Esophagus (tissue), 2 donors: ENCODE measurements around the gene ACAP1. TPM values are rescaled to one million over a fixed set of nuclear protein-coding genes. Genes with fewer than 3 reads are reported as not detected.

Source experiments
- H3K27ac ChIP-seq, 2 donors: one replicate each; pipeline ENCODE4 v1.5.1; 2013; ENCODE audit warnings: low read depth in 2 of 2, mild to moderate bottlenecking in 2 of 2, inconsistent platforms in 1 of 2, low read length in 1 of 2, moderate library complexity in 1 of 2
- H3K27me3 ChIP-seq, 2 donors: one replicate each; pipeline ENCODE4 v1.6.1; 2013; ENCODE audit warnings: low read length in 2 of 2, control low read depth in 1 of 2, mild to moderate bottlenecking in 1 of 2; ENCODE audit not compliant: insufficient read depth in 2 of 2, control insufficient read depth in 1 of 2
- H3K36me3 ChIP-seq, 2 donors: one replicate each; pipeline ENCODE4 v1.6.1; 2013; ENCODE audit warnings: low read length in 1 of 2; ENCODE audit not compliant: control insufficient read depth in 2 of 2, insufficient read depth in 2 of 2
- H3K4me1 ChIP-seq, 2 donors: one replicate each; pipeline ENCODE4 v1.6.1; 2013; ENCODE audit warnings: low read length in 1 of 2; ENCODE audit not compliant: control insufficient read depth in 2 of 2, insufficient read depth in 2 of 2
- H3K4me3 ChIP-seq, 2 donors: one replicate each; pipeline ENCODE4 v1.5.1; 2013; ENCODE audit warnings: low read length in 2 of 2, mild to moderate bottlenecking in 2 of 2, low read depth in 1 of 2, moderate library complexity in 1 of 2
- H3K9me3 ChIP-seq, 2 donors: one replicate each; pipeline ENCODE4 v1.6.1; 2013; ENCODE audit warnings: mild to moderate bottlenecking in 2 of 2, low read depth in 1 of 2, low read length in 1 of 2, moderate library complexity in 1 of 2; ENCODE audit not compliant: control insufficient read depth in 2 of 2, insufficient read depth in 1 of 2
- WGBS, 2 donors: extraction: QIAGEN DNeasy Blood & Tissue Kit; methylation state at CpG; one replicate each; pipeline ENCODE4 v1.1.7; 2013; 5-methylcytosine and 5-hydroxymethylcytosine counted together
- polyA plus RNA-seq, 2 donors: library from polyadenylated mRNA; stranded (reverse); fragments of 200-250 nt; gene quantifications; one replicate each; pipeline ENCODE4 v1.2.3, GENCODE V29; 2013
- donor health status: healthy with polysubstance abuse.
- donor health status: Bipolar disorder and iron deficiency.

The ACAP1 gene
- polyA plus RNA-seq = 1 to 10 TPM; 5.3 to 9.7 TPM

DNA sequence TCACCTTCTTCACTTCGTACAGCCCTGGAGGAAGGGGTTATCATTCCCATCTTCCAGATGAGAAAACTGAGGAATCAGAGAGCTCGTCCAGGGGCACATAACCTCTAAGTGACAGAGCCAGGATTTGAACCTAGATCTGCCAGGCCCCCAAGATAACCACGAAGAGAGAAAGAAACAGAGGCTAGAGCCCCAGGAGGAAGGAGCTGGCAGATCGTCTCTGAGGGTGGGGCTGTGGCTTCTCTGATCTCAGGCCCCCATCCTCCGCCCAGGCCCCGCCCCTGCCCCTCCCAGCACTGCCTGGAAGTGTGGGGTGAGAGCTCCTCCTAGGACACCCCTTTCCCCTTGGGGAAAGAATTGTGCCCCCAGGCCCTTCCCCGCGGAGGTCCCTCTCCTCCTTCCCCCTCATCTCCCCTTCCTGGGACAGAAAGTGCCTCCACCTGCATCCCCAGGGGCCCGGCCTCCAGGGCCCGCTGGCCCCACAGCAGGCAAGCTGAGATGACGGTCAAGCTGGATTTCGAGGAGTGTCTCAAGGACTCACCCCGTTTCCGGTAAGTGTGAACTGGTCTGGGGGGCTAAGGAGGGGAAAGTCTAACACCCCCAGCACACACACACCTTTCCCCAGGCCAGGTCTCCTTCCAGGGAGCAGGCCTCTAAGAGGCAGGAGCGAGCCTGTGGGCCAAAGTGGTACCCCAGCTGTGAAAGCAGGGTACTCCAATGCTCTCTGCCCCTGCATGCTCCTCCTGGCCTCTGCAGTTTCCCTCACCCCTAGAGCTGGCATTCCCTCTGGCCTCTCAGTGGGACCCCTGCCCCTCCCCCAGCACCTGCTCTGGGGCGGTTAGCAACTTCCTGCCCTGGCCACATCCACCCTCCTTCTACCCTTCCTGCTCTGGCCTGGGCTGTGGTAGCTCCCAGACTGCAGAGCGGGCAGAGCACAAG lies at the start of gene ACAP1:
ACAP1 (plus strand) TSS at position 290 of the 936 bp plus-strand sequence; CDS start at position 496, 206 bp downstream.
- no peaks in the 10 kb centered on the region for H3K4me1 ChIP-seq
- no peaks in the 10 kb centered on the region for H3K27me3 ChIP-seq
- H3K27ac ChIP-seq = peak within 1 kb of the TSS in 1 of 2 donors; percentile 42
- H3K4me3 ChIP-seq = peak within 1 kb of the TSS; percentile 41 to 47
- no peaks in the 10 kb centered on the region for H3K36me3 ChIP-seq
- WGBS, 2 donors = 36 to 38% methylated on average over 16 to 17 of the region's 17 CpGs
- no peaks in the 10 kb centered on the region for H3K9me3 ChIP-seq

- WGBS, 2 donors = 84 to 90% methylated on average over 18 of the region's 18 CpGs
- Histone ChIP-seq H3K36me3 (peaks cover 0 to 3% of the 10 kb centered on the region in 2 donors), H3K4me3 (no peak overlapping the region)
These were observed 46.9 kb upstream of the ACAP1 start for GRCh38 chr17:7289256-7290032.

GRCh38 chr17:7290166-7290565 lies 46.2 kb upstream of the ACAP1 start:
- Histone ChIP-seq H3K27me3 (no peaks in the 10 kb centered on the region), H3K27ac (no peak overlapping the region), H3K36me3 (no peaks in the 10 kb centered on the region), H3K4me1 (peaks cover 10 to 16% of the 10 kb centered on the region in 2 donors), H3K9me3 (no peaks in the 10 kb centered on the region), H3K4me3 (no peak overlapping the region)
- WGBS, 2 donors = 89 to 92% methylated on average over 18 to 19 of the region's 19 CpGs

More at GRCh38 chr17:7289256-7290032, 46.9 kb upstream of the ACAP1 start:
- Histone ChIP-seq H3K9me3 (no peaks in the 10 kb centered on the region), H3K27me3 (no peaks in the 10 kb centered on the region), H3K4me1 (peaks cover 10 to 11% of the 10 kb centered on the region in 2 donors), H3K27ac (no peak overlapping the region)

GRCh38 chr17:7290685-7291084 lies 45.6 kb upstream of the ACAP1 start:
- Histone ChIP-seq H3K27ac (no peak overlapping the region), H3K9me3 (no peaks in the 10 kb centered on the region), H3K4me3 (no peak overlapping the region), H3K27me3 (no peaks in the 10 kb centered on the region), H3K4me1 (peaks cover 12 to 16% of the 10 kb centered on the region in 2 donors), H3K36me3 (no peaks in the 10 kb centered on the region)
- 80 to 83% methylated on average over 11 of the region's 11 CpGs for WGBS, 2 donors

- Histone ChIP-seq H3K27me3 (no peaks in the 10 kb centered on the region), H3K27ac (peak overlapping the region in 1 of 2 donors; percentile 86), H3K4me1 (peaks cover 16 to 17% of the 10 kb centered on the region in 2 donors), H3K36me3 (no peaks in the 10 kb centered on the region), H3K4me3 (no peak overlapping the region), H3K9me3 (no peaks in the 10 kb centered on the region)
- WGBS, 2 donors = 43 to 48% methylated on average over 2 of the region's 2 CpGs
These were observed 44.1 kb upstream of the ACAP1 start for GRCh38 chr17:7292194-7292593.

DNA sequence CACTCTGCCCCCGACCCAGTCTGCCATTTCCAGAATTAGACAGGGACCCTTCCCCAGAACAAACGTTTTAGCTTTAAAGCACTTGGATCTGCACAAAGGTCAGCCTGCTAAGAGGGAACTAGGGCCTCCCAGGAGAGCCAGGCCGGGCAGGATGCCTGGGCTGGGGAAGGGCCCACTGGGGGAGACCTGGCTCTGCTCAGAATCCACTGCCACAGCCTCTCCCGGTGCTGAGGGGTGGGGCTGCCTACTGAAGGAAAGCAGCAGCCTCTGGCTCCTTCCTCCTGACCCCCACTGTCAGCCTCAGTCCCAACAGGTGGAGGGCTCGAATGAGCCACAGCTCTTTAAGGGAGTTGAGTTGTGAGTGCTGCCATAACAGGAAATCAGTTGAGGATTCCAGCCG lies 43.6 kb upstream of the ACAP1 start:
- peak overlapping the region; percentile 32 to 86 for H3K27ac ChIP-seq
- no peak overlapping the region for H3K4me3 ChIP-seq
- no peaks in the 10 kb centered on the region for H3K27me3 ChIP-seq
- H3K4me1 ChIP-seq = peaks cover 16 to 17% of the 10 kb centered on the region in 2 donors
- H3K36me3 ChIP-seq = no peaks in the 10 kb centered on the region
- 14 to 26% methylated on average over 6 of the region's 6 CpGs for WGBS, 2 donors
- no peaks in the 10 kb centered on the region for H3K9me3 ChIP-seq

DNA sequence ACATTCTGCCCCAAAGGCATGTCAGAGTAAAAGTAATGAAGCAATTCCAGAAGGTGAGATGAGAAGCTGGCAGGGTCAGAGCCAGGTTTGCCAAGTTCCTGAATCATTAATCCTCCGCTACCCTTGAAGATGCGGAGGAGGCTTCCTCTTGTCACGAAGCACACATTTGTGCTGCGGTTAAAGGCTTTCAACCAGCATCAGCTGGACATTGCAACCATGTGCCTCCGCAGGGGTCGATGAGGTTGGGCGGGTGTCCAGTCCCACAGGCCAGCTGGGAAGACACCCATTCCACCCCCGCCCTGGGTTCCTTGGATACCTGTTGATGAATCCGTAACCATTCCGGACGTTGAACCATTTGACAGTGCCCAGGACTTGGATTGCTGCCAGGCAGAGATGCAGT lies 43.2 kb upstream of the ACAP1 start:
- Histone ChIP-seq H3K9me3 (no peaks in the 10 kb centered on the region), H3K27ac (peak overlapping the region; percentile 32 to 86), H3K4me3 (no peak overlapping the region), H3K27me3 (no peaks in the 10 kb centered on the region), H3K4me1 (peaks cover 16 to 17% of the 10 kb centered on the region in 2 donors), H3K36me3 (no peaks in the 10 kb centered on the region)
- WGBS, 2 donors = 47 to 65% methylated on average over 11 of the region's 11 CpGs

DNA sequence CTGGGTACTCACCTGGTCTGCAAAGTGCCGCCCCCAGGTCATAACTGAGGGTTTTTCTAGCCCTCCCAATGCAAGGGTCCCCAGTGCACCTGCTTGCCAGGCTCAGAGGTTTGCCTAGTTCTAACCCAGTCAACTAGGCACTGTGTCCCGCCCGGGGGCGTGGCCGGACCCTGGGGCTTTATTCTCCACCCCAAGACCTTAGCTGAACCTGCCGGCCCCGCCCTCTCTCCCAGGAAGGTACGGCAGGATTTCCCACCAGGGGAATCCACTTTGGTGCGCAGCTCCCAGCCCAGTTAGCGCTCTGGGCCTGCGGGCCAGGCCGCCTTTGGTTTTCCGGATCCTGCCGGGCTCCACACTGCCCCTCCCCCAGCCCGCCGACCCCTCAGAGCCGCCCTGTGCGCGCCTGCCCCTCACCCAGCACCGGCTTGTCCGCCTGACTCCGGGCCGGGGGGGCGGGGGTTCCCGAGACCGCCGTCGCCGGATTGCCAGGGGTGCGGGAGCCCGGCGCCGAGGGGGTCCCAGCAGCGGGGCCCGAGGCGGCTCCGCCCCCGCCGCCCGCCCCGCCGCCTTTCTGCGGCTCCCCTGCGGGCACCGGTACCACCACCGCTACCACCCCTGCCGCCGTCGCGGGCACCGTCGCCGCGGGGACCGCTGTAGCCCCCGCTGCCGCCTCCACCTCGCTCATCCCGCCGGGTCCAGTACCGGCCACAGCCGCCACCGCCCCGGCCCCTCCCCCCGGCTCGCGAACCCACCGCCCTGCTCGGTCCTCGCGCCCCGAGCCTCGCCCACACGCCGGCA lies 42.3 kb upstream of the ACAP1 start:
- Histone ChIP-seq H3K4me1 (peaks cover 16 to 17% of the 10 kb centered on the region in 2 donors), H3K36me3 (no peaks in the 10 kb centered on the region), H3K9me3 (no peaks in the 10 kb centered on the region), H3K4me3 (peak overlapping the region; percentile 26 to 27), H3K27ac (peak overlapping the region; percentile 53 to 86), H3K27me3 (no peaks in the 10 kb centered on the region)
- WGBS, 2 donors = 5 to 7% methylated on average over 38 to 75 of the region's 75 CpGs
